Smooth muscle cell (in vitro differentiated cells): ENCODE results near the gene TMEM61. TPM values are rescaled to one million over a fixed set of nuclear protein-coding genes. Genes with fewer than 3 reads are reported as not detected.
"Not testable (repeated sequence)": the region's sequence is repeated elsewhere in the genome, so short reads cannot be mapped to it uniquely, and the experiment has no call there.

Experiments
- DNase-seq: peaks from one replicate; lab custom pipeline; 2025; ENCODE audit not compliant: unreplicated experiment; lab: John Stamatoyannopoulos, UW
- H2AFZ ChIP-seq: fragments of 200-600 bp; sonication (generic); 2 replicates; pipeline ENCODE4 v1.6.0; 2016; ENCODE audit warnings: antibody characterized with exemption, low read depth, mild to moderate bottlenecking
- H3F3A ChIP-seq: fragments of 200-600 bp; sonication (generic); 2 replicates; pipeline ENCODE4 v1.6.0; 2017; ENCODE audit warnings: antibody characterized with exemption, low read depth
- H3K27ac ChIP-seq: fragments of 200-600 bp; sonication (generic); 2 replicates; pipeline ENCODE4 v1.5.1; 2016; ENCODE audit warnings: low read depth, mild to moderate bottlenecking
- H3K27me3 ChIP-seq: fragments of 200-600 bp; sonication (generic); 2 replicates; pipeline ENCODE4 v1.6.1; 2016; ENCODE audit warnings: low read depth, mild to moderate bottlenecking
- H3K36me3 ChIP-seq: fragments of 200-600 bp; sonication (generic); 2 replicates; pipeline ENCODE4 v1.5.1; 2016; ENCODE audit warnings: low read depth
- H3K4me1 ChIP-seq: fragments of 200-600 bp; sonication (generic); 2 replicates; pipeline ENCODE4 v1.5.1; 2016; ENCODE audit warnings: low read depth
- H3K4me2 ChIP-seq: fragments of 200-600 bp; sonication (generic); 2 replicates; pipeline ENCODE4 v1.6.0; 2016; ENCODE audit warnings: mild to moderate bottlenecking
- H3K4me3 ChIP-seq: fragments of 200-600 bp; sonication (generic); 2 replicates; pipeline ENCODE4 v1.5.1; 2016; ENCODE audit warnings: mild to moderate bottlenecking
- H3K79me2 ChIP-seq: fragments of 200-600 bp; sonication (generic); 2 replicates; pipeline ENCODE4 v1.6.0; 2016; ENCODE audit warnings: low read depth, mild to moderate bottlenecking
- H3K9ac ChIP-seq: fragments of 200-600 bp; sonication (generic); 2 replicates; pipeline ENCODE4 v1.6.0; 2016; ENCODE audit warnings: low read depth
- H3K9me3 ChIP-seq: fragments of 200-600 bp; sonication (generic); replicated peaks from 2 replicates; pipeline ENCODE4 v1.5.1; 2016; ENCODE audit warnings: low read depth
- H4K20me1 ChIP-seq: fragments of 200-600 bp; sonication (generic); 2 replicates; pipeline ENCODE4 v1.6.0; 2016; ENCODE audit warnings: low read depth
- CTCF ChIP-seq: fragments of 200-600 bp; sonication (generic); IDR thresholded peaks from 2 replicates; pipeline ENCODE4 v1.5.1; 2017; ENCODE audit warnings: borderline replicate concordance, mild to moderate bottlenecking, antibody characterized with exemption; ENCODE audit not compliant: insufficient read depth, poor library complexity, severe bottlenecking
- WGBS: methylation state at CpG from one replicate; pipeline ENCODE4 v1.1.7; 2016; ENCODE audit warnings: low lambda C conversion rate; 5-methylcytosine and 5-hydroxymethylcytosine counted together
- polyA plus RNA-seq: library from polyadenylated mRNA; unstranded; fragments of >200 nt; fragmentation: Nextera tagmentation; extraction: Ambion mirVana; gene quantifications from 2 replicates; pipeline ENCODE4 v1.2.1, GENCODE V29; 2016
- total RNA-seq: library from RNA; depleted of rRNA; stranded (reverse); fragments of >200 nt; gene quantifications from 2 replicates; pipeline ENCODE4 v1.2.3, GENCODE V29; 2014

TMEM61 gene
- total RNA-seq (0.13 and 0.18 TPM in 2 replicates), polyA plus RNA-seq (0.44 and 0.86 TPM in 2 replicates)

GRCh38 chr1:54980528-54981241, at the start of gene TMEM61:
Gene TMEM61 (plus strand): TSS chr1:54980628. CDS start chr1:54981066, 438 bp downstream.
- no peak within 1 kb of the TSS for H3K27ac ChIP-seq
- DNase-seq: no peak
- no peaks in the 10 kb centered on the region for H3K79me2 ChIP-seq
- no peaks in the 10 kb centered on the region for H3F3A ChIP-seq
- H3K4me3 ChIP-seq: peak within 1 kb of the TSS; percentile 53
- no peaks in the 10 kb centered on the region for H3K36me3 ChIP-seq
- no peaks in the 10 kb centered on the region for H3K4me1 ChIP-seq
- H3K27me3 ChIP-seq: peaks cover 65% of the 10 kb centered on the region
- 16% methylated on average over 38 of the region's 69 CpGs for WGBS
- peak within 1 kb of the TSS; percentile 87 for H3K4me2 ChIP-seq
- no peak within 1 kb of the TSS for H2AFZ ChIP-seq
- H3K9me3 ChIP-seq: no peaks in the 10 kb centered on the region
- H4K20me1 ChIP-seq: no peaks in the 10 kb centered on the region
- no peak within 1 kb of the TSS for H3K9ac ChIP-seq
- TF ChIP-seq CTCF: no peak

- Histone ChIP-seq H4K20me1 (no peaks in the 10 kb centered on the region), H3K4me2 (no peak overlapping the region), H3F3A (peaks cover 3% of the 10 kb centered on the region), H3K9ac (no peak overlapping the region), H3K36me3 (no peaks in the 10 kb centered on the region), H3K9me3 (no peaks in the 10 kb centered on the region), H3K4me1 (no peaks in the 10 kb centered on the region), H2AFZ (no peak overlapping the region), H3K4me3 (no peak overlapping the region), H3K27me3 (no peaks in the 10 kb centered on the region), H3K27ac (no peak overlapping the region), H3K79me2 (no peaks in the 10 kb centered on the region)
- 90% methylated on average over 1 of the region's 1 CpG for WGBS
- no peak for TF ChIP-seq CTCF
- no peak for DNase-seq
These were observed 49.1 kb upstream of the TMEM61 start for GRCh38 chr1:54931275-54931840.

- not testable (repeated sequence) for H3K36me3 ChIP-seq, DNase-seq, H3K9ac ChIP-seq, H3K79me2 ChIP-seq, H3K27me3 ChIP-seq, H3K9me3 ChIP-seq, H4K20me1 ChIP-seq, H3F3A ChIP-seq, H3K4me3 ChIP-seq, H2AFZ ChIP-seq
- Histone ChIP-seq H3K4me1 (peaks cover 13% of the 10 kb centered on the region), H3K27ac (peak overlapping the region; percentile 84), H3K4me2 (peak overlapping the region; percentile 18)
- WGBS: 89% methylated on average over 6 of the region's 6 CpGs
These were observed 46.3 kb upstream of the TMEM61 start for GRCh38 chr1:54934081-54934480.

- Histone ChIP-seq H3K9me3 (no peaks in the 10 kb centered on the region), H3K79me2 (no peaks in the 10 kb centered on the region), H3K4me3 (no peak overlapping the region), H4K20me1 (no peaks in the 10 kb centered on the region), H3K4me1 (peaks cover 13% of the 10 kb centered on the region), H3K9ac (no peak overlapping the region), H3K36me3 (no peaks in the 10 kb centered on the region), H2AFZ (no peak overlapping the region), H3K4me2 (peak overlapping the region; percentile 18), H3K27me3 (no peaks in the 10 kb centered on the region), H3F3A (peaks cover 7% of the 10 kb centered on the region), H3K27ac (peak overlapping the region; percentile 84)
- no peak for TF ChIP-seq CTCF
- DNase-seq: no peak
These were observed 45.6 kb upstream of the TMEM61 start for GRCh38 chr1:54934869-54935268.
